ENCODE results near the gene ISM2. TPM values are rescaled to one million over a fixed set of nuclear protein-coding genes. Genes with fewer than 3 reads are reported as not detected.

Gene ISM2
- total RNA-seq = not detected in 2 replicates

DNA sequence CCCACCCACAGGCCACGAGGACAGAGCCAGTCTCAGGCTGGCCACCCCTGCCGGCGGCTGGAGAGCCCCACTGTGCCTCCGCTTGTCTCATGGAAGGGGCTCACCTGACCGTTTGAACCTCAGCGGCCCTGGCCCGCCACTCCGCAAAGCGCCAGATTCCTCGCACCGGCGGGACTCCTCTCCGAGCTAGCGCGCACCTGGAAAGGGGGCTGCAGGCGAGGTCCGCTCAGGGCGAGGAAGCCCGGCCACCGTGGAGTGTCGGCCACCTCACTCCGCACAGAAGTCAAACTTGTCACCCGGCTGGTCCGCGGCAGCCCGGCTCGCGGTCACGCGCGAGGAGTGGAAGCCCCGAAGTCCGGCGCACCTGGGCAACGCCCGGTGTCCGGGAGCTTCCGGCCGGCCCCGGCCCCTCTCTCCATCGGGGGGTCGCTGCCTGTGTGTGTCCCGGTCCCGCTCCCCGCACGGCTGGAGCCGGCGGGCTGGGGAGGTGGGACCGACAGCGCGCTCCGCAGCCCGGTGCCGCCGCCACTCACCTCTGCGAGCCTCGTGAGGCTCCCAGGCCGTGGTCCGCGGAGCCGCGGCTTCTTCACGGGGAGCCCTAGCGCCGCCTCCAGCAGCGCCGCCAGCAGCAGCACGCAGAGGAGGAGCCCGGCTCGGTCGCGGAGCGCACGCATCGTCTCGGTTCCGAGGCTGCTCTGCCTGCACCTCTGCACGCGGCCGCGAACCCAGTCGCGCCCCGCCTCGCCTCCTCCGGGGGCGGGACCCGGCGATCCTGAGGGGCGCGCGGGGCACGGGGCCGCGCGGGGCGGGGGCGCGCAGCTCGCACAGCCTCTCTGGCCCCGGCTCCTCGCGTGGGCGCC is at the start of gene ISM2:
TSS of gene ISM2 (minus strand) at position 697 of the 860 bp plus-strand sequence. CDS start at position 674, 23 bp downstream.

GRCh38 chr14:77457522-77458248 is 40.9 kb downstream of the ISM2 start, which contains the start of the genes AHSA1 and VIPAS39:
TSS of gene AHSA1 (plus strand) at chr14:77458093. CDS start at chr14:77458190, 97 bp downstream.
TSS of gene VIPAS39 (minus strand) at chr14:77457601. CDS start at chr14:77454102, 3,499 bp downstream.

Other genes with a start within 250 kb of the ISM2 start
- not detected in 2 replicates for gene NGB, start 227.6 kb downstream of the ISM2 start, total RNA-seq
- 14.9 and 20.8 TPM in 2 replicates for gene POMT2, start 177.9 kb downstream of the ISM2 start, total RNA-seq
- gene GSTZ1, start 177.8 kb downstream of the ISM2 start, total RNA-seq = 39.7 and 39.8 TPM in 2 replicates
- 3.2 and 3.7 TPM in 2 replicates for gene TMED8, start 121.7 kb downstream of the ISM2 start, total RNA-seq
- 1.7 and 2.1 TPM in 2 replicates for gene SAMD15, start 121.4 kb downstream of the ISM2 start, total RNA-seq
- not detected in 2 replicates for gene NOXRED1, start 75.3 kb downstream of the ISM2 start, total RNA-seq
- 20.8 and 41.3 TPM in 2 replicates for gene VIPAS39, start 41.2 kb downstream of the ISM2 start, total RNA-seq
- gene AHSA1, start 40.7 kb downstream of the ISM2 start, total RNA-seq = 144 and 161 TPM in 2 replicates
- 30.0 and 32.3 TPM in 2 replicates for gene SPTLC2, start 117.8 kb upstream of the ISM2 start, total RNA-seq
- 11.0 and 12.7 TPM in 2 replicates for gene ALKBH1, start 209.2 kb upstream of the ISM2 start, total RNA-seq
- 330 and 408 TPM in 2 replicates for gene SLIRP, start 209.3 kb upstream of the ISM2 start, total RNA-seq

All from myometrial cell (primary cell).